Activated naive CD8-positive, alpha-beta T cell treated with anti-CD3 and anti-CD28 coated beads, Interleukin-2, amount 50 U/mL, for 24 hours (primary cell): ENCODE results near the gene USP33.
A peak's percentile ranks its signal among the peaks of the same experiment; 100 is the strongest.
"Not testable (repeated sequence)": the region's sequence is repeated elsewhere in the genome, so short reads cannot be mapped to it uniquely, and the experiment has no call there.

Source experiments
- ATAC-seq: fragments of 150-1000 bp; cut with Tn5 transposase; one replicate; pipeline ENCODE4 v1.10.0; 2021
- DNase-seq: peaks from one replicate; pipeline ENCODE4 v3.0.0; 2021
- H3K27ac Mint-ChIP-seq: one replicate; pipeline ENCODE4 v1.8.0; 2021; ENCODE audit warnings: mild to moderate bottlenecking, mixed read lengths
- H3K27me3 Mint-ChIP-seq: one replicate; pipeline ENCODE4 v1.8.0; 2021; ENCODE audit warnings: mixed read lengths
- H3K36me3 Mint-ChIP-seq: one replicate; pipeline ENCODE4 v1.8.0; 2021; ENCODE audit warnings: low read depth, mixed read lengths
- H3K4me1 Mint-ChIP-seq: one replicate; pipeline ENCODE4 v1.8.0; 2021; ENCODE audit warnings: mixed read lengths
- H3K4me3 Mint-ChIP-seq: one replicate; pipeline ENCODE4 v1.8.0; 2021; ENCODE audit warnings: mild to moderate bottlenecking, moderate library complexity, mixed read lengths
- H3K9me3 Mint-ChIP-seq: one replicate; pipeline ENCODE4 v1.8.0; 2021; ENCODE audit warnings: mixed read lengths

Gene USP33

GRCh38 chr1:77757603-77758002 lies 2.0 kb downstream of the USP33 start:
- Mint-ChIP-seq H3K27ac (peak overlapping the region; percentile 1), H3K9me3 (no peaks in the 10 kb centered on the region), H3K4me1 (peaks cover 50% of the 10 kb centered on the region), H3K36me3 (no peaks in the 10 kb centered on the region), H3K4me3 (peak overlapping the region; percentile 91), H3K27me3 (no peaks in the 10 kb centered on the region)
- DNase-seq (no peak), ATAC-seq (no peak)

DNA sequence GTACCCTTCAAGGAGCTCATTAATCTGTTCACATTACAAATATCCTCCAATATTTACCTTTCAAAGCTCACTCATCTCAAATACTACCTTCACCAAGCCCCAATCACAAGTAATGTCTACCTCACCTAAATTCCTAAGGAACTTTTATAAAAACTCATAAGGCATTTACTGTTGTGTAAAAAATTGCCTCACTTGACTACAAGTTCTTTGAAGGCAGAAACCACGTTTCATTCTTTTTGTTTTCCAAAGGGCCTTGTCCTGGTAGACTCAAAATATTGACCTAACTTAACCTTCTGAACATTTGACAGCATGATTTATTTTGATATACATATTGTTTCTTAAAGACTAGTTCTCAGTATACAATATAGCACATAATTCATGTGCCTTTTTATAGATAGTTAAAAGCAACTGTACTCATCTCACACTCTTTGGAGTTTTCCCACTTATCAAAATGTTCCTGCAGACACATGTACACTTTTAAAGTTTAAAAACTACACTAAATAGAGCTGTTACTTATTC lies 2.5 kb downstream of the USP33 start:
- H3K36me3 Mint-ChIP-seq: no peaks in the 10 kb centered on the region
- DNase-seq: no peak
- no peaks in the 10 kb centered on the region for H3K27me3 Mint-ChIP-seq
- peak overlapping the region; percentile 1 for H3K27ac Mint-ChIP-seq
- H3K4me1 Mint-ChIP-seq: peaks cover 51% of the 10 kb centered on the region
- no peaks in the 10 kb centered on the region for H3K9me3 Mint-ChIP-seq
- H3K4me3 Mint-ChIP-seq: peak overlapping the region; percentile 91
- ATAC-seq: no peak

DNA sequence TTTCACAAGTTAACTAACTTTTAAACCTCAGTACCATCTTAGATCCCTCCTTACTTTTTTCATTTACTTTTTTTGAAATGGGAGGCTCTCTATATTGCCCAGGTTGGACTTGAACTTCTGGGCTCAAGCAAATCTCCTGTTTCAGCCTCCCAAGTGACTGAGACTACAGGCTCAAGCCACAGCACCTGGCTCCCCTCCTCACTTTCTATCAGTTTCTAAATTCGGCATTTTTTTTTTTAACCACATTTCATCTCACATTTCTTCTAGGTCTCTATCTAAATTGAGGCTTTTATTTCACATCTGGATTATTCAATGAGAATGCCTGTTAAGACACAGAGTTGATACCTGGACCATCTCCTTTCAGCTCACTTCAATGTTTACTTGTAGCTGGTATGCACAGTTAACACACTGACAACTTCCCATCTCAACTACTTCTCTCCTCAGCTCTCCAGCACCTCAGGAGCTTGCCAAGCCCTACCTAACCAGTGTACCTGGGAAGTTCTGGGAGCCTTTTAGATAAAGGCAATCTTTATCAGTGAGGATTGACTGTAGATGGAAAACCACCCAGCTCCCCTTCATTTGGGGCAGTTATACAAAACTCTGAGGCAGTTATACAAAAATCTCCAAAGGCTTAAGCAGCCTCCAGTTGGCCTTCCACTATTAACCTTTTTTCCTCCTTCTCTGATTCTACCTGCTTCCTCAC lies 3.4 kb downstream of the USP33 start:
- Mint-ChIP-seq H3K36me3 (no peaks in the 10 kb centered on the region), H3K9me3 (no peaks in the 10 kb centered on the region), H3K4me1 (peaks cover 50% of the 10 kb centered on the region), H3K27ac (no peak overlapping the region), H3K27me3 (no peaks in the 10 kb centered on the region), H3K4me3 (peak overlapping the region; percentile 91)
- DNase-seq: no peak
- ATAC-seq: no peak

GRCh38 chr1:77749489-77749888 lies 10.2 kb downstream of the USP33 start:
- not testable (repeated sequence) for H3K36me3 Mint-ChIP-seq, ATAC-seq, DNase-seq, H3K27ac Mint-ChIP-seq, H3K27me3 Mint-ChIP-seq, H3K9me3 Mint-ChIP-seq, H3K4me3 Mint-ChIP-seq
- H3K4me1 Mint-ChIP-seq: peaks cover 45% of the 10 kb centered on the region

DNA sequence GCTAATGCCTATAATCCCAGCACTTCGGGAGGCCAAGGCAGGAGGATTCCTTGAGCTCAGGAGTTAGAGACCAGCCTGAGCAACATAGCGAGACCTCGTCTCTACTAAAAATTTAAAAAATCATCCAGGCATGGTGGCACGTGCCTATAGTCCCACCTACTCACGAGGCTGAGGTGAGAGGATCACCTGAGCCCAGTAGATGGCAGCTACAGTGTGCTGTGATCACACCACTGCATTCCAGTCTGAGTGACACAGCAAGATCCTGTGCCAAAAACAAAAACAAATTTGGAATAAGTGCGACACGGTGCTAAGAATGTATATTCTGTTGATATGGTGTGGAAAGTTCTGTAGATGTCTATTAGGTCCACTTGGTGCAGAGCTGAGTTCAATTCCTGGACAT lies 15.1 kb downstream of the USP33 start:
- Mint-ChIP-seq H3K27ac (no peak overlapping the region), H3K4me3 (no peak overlapping the region), H3K27me3 (no peaks in the 10 kb centered on the region), H3K9me3 (no peaks in the 10 kb centered on the region), H3K36me3 (peaks cover 9% of the 10 kb centered on the region), H3K4me1 (peaks cover 35% of the 10 kb centered on the region)
- DNase-seq (no peak), ATAC-seq (no peak)

DNA sequence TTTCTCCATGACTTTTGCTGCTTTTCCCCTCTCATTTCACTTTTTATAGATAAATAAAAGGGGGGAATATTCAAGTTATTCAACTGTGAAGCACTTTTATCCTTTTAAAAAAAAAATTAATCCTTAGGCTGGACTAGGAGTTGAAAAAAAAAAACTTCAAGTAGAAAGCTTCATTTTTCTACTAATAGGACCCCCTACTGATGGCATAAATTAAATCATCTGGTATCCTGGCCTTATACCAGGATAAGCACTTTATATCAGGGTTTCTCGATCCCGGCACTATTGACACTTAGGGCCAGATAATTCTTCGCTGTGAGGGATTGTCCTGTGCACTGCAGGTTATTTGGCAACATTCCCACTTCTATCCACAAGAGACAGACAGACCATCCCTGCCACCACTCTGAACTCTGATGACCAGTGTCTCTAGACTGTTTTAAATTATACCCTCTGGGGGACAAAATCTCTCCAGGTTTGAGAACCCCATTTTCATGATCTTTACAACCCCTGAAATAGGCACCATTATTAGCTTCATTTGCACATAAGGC lies 17.6 kb downstream of the USP33 start:
- Mint-ChIP-seq H3K4me1 (peaks cover 19% of the 10 kb centered on the region), H3K9me3 (no peaks in the 10 kb centered on the region), H3K27me3 (no peaks in the 10 kb centered on the region), H3K27ac (no peak overlapping the region), H3K4me3 (no peak overlapping the region), H3K36me3 (peaks cover 11% of the 10 kb centered on the region)
- no peak for DNase-seq
- no peak for ATAC-seq

DNA sequence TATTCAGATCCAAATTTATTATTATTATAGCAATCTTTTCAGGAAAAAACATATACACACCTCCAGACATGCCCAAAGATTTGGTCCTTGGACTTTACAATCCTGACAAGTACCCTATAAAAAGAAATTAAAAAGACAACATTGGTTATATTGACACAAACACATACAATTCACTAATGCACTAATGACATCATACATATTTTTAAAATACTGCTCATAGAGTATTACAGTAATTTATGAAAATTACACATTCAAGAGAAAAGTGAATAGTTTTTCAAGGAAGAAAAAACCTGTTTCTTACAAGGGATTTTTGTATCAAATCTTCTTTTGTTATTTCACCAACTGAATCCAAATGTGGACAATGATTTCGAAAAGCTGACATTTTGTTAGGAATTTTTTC lies 18.3 kb downstream of the USP33 start:
- Mint-ChIP-seq H3K27me3 (no peaks in the 10 kb centered on the region), H3K4me1 (peaks cover 14% of the 10 kb centered on the region), H3K4me3 (no peak overlapping the region), H3K27ac (no peak overlapping the region), H3K36me3 (peaks cover 11% of the 10 kb centered on the region), H3K9me3 (no peaks in the 10 kb centered on the region)
- ATAC-seq: no peak
- no peak for DNase-seq

GRCh38 chr1:77739235-77739634 lies 20.4 kb downstream of the USP33 start:
- H3K36me3 Mint-ChIP-seq: peaks cover 9% of the 10 kb centered on the region
- no peaks in the 10 kb centered on the region for H3K9me3 Mint-ChIP-seq
- H3K27me3 Mint-ChIP-seq: no peaks in the 10 kb centered on the region
- H3K4me1 Mint-ChIP-seq: peaks cover 2% of the 10 kb centered on the region
- H3K27ac Mint-ChIP-seq: no peak overlapping the region
- no peak for ATAC-seq
- DNase-seq: no peak
- no peak overlapping the region for H3K4me3 Mint-ChIP-seq

GRCh38 chr1:77732090-77732489 lies 27.6 kb downstream of the USP33 start:
- Mint-ChIP-seq H3K4me3 (no peak overlapping the region), H3K27me3 (no peaks in the 10 kb centered on the region), H3K4me1 (no peaks in the 10 kb centered on the region), H3K36me3 (peaks cover 15% of the 10 kb centered on the region), H3K27ac (peak overlapping the region; percentile 30), H3K9me3 (no peaks in the 10 kb centered on the region)
- no peak for DNase-seq
- ATAC-seq: no peak

DNA sequence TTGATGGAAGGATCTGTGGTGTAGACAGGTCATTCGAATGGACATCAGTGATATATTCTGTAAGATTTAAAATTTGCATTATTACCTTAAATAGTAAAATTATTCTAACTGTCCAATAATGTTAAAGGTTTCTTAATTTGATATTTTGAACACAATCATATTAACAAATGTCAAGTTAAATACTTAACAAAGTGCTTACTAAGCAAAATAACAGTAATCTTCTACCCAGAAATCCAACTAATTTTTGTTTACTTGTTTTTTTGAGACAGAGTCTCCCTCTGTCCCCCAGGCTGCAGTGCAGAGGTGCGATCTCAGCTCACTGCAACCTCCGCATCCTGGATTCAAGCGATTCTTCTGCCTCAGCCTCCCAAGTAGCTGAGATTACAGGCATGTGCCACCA lies 33.9 kb downstream of the USP33 start:
- no peaks in the 10 kb centered on the region for H3K9me3 Mint-ChIP-seq
- DNase-seq (no peak), ATAC-seq (no peak)
- peaks cover 54% of the 10 kb centered on the region for H3K36me3 Mint-ChIP-seq
- no peak overlapping the region for H3K4me3 Mint-ChIP-seq
- no peak overlapping the region for H3K27ac Mint-ChIP-seq
- no peaks in the 10 kb centered on the region for H3K27me3 Mint-ChIP-seq
- H3K4me1 Mint-ChIP-seq: no peaks in the 10 kb centered on the region

DNA sequence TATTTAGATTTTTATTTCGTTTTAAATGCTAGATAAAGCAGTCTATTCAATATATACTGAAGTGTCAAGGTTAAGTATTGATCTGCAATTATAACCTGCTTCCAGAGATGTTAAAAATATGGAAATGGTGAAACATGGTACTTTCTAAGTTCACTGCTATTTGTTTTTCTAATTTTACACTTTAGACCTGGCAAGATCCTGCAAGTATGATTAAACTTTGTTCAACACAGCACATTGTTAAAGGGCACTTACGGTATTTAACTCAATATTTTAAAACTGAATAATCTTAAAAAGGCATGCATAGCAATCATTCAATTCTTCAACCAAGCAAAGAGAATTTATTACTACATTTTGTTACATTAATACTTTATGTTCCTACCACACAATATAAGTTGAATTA lies 41.5 kb downstream of the USP33 start:
- Mint-ChIP-seq H3K27ac (no peak overlapping the region), H3K9me3 (no peaks in the 10 kb centered on the region), H3K4me3 (no peak overlapping the region), H3K27me3 (no peaks in the 10 kb centered on the region), H3K36me3 (peaks cover 49% of the 10 kb centered on the region), H3K4me1 (no peaks in the 10 kb centered on the region)
- DNase-seq: no peak
- ATAC-seq: no peak

GRCh38 chr1:77716065-77716464 lies 43.6 kb downstream of the USP33 start:
- no peak for ATAC-seq
- Mint-ChIP-seq H3K36me3 (peaks cover 33% of the 10 kb centered on the region), H3K27ac (no peak overlapping the region), H3K27me3 (no peaks in the 10 kb centered on the region), H3K9me3 (no peaks in the 10 kb centered on the region), H3K4me1 (no peaks in the 10 kb centered on the region), H3K4me3 (no peak overlapping the region)
- DNase-seq: no peak

DNA sequence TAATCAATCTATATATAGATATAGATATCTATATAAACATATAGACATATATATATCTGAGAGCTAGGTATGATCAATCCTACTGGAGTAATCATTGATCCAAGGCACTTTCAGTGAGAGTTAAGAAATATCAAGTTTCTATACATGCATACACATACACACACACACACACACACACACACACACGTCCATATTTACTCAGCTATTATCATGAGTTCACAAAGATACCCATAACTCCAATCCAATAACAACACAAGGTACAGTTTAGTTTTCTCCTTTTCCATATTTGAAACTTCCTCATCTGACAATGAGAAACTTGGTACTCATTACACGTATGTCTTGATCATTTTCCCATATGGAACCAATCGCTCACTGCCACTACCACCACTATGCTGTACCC lies 49.9 kb downstream of the USP33 start:
- H3K27me3 Mint-ChIP-seq: no peaks in the 10 kb centered on the region
- H3K4me1 Mint-ChIP-seq: peaks cover 1% of the 10 kb centered on the region
- ATAC-seq (no peak), DNase-seq (no peak)
- peaks cover 25% of the 10 kb centered on the region for H3K36me3 Mint-ChIP-seq
- H3K27ac Mint-ChIP-seq: no peak overlapping the region
- H3K4me3 Mint-ChIP-seq: no peak overlapping the region
- H3K9me3 Mint-ChIP-seq: no peaks in the 10 kb centered on the region

DNA sequence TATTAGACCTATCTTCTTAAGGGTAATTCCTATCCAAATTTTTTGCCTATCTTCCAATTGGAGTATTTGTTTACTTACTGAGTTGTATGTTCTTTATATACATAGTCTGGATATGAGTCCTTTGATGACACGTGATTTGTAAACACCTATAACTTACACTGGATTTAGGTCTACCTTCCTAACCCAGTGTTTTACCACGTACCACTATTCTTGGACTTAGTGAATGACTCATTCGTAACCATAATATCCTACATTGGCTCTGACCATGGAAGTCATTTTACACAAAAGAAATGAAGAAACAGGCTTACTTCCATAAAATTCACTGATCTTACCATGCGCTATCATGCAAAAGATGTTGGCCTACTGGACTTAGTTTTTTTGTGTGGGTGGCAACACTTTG lies 53.3 kb downstream of the USP33 start:
- H3K36me3 Mint-ChIP-seq: peaks cover 14% of the 10 kb centered on the region
- DNase-seq (no peak), ATAC-seq (no peak)
- H3K4me3 Mint-ChIP-seq: no peak overlapping the region
- H3K4me1 Mint-ChIP-seq: peaks cover 3% of the 10 kb centered on the region
- no peaks in the 10 kb centered on the region for H3K9me3 Mint-ChIP-seq
- H3K27ac Mint-ChIP-seq: no peak overlapping the region
- no peaks in the 10 kb centered on the region for H3K27me3 Mint-ChIP-seq

DNA sequence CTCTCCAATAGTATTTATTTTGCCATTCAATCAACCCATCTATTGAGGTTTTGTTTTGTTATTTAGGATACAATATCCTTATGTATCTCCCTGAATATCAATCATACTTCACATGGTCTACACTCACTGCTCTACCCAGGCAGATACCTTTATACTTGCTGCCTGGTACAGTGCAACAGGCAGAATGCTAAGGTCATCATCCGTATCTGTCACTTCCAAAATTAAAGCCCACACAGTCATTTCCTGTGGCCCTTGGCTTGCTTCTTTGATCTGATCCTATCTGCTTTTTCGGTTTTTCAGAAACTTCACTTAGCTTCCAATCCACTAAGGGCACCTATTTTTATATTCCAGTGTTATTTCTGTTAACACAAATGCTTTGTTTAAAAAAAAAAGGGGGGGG lies 54.9 kb downstream of the USP33 start:
- Mint-ChIP-seq H3K9me3 (no peaks in the 10 kb centered on the region), H3K36me3 (peaks cover 7% of the 10 kb centered on the region), H3K4me1 (peaks cover 3% of the 10 kb centered on the region), H3K27ac (no peak overlapping the region), H3K4me3 (no peak overlapping the region), H3K27me3 (no peaks in the 10 kb centered on the region)
- no peak for DNase-seq
- no peak for ATAC-seq
